Right lobe of liver (tissue), 4 donors: Measurements from ENCODE around the gene ARFGAP2.

Source experiments
- CTCF ChIP-seq, 4 donors: fragments of 200-600 bp in 3 of 4; fragments of 450-650 bp in 1 of 4; IDR thresholded peaks; one replicate each; pipeline versions ENCODE4 v1.5.1 to v1.8.0; 2016 to 2022; ENCODE audit warnings: antibody characterized with exemption in 4 of 4, mild to moderate bottlenecking in 2 of 4
- POLR2A ChIP-seq: fragments of 450-650 bp; IDR thresholded peaks from one replicate; pipeline ENCODE4 v1.6.1; 2017; ENCODE audit warnings: antibody characterized with exemption, mild to moderate bottlenecking
- donor health status: DM: no; HTN: no; CAD: no.
- donor health status: DM: no; HTN: no; CAD: no.
- donor health status: DM: no; HTN: yes; CAD: no.

- TF ChIP-seq POLR2A, result no peak
- TF ChIP-seq CTCF (IDR thresholded peaks at IDR 0.05), result no peak
Observed at GRCh38 chr11:47124675-47125074, 52.0 kb downstream of the ARFGAP2 start.
